ENCODE results near the gene STIP1.

DNA sequence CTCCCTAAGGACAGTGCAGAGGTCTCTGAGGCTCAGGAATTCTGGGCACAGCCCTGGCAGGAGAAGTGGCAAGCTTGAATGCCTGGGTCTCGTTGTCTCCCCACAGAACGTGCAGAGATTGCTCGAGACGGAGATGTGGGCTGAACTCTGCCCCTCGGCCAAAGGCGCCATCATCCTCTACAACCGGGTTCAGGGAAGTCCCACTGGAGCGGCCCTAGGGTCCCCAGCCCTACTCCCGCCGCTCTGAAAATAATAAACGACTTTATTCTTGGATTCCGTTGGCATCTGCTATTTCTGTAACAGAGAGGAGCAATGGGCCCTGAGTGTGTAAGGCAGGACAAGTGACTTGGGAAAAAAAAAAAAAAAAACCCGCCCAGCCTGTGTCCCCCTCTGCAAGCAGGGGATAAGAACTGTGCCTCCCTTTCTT lies 43.8 kb downstream of the STIP1 start:
- TF ChIP-seq, protein P1, sequence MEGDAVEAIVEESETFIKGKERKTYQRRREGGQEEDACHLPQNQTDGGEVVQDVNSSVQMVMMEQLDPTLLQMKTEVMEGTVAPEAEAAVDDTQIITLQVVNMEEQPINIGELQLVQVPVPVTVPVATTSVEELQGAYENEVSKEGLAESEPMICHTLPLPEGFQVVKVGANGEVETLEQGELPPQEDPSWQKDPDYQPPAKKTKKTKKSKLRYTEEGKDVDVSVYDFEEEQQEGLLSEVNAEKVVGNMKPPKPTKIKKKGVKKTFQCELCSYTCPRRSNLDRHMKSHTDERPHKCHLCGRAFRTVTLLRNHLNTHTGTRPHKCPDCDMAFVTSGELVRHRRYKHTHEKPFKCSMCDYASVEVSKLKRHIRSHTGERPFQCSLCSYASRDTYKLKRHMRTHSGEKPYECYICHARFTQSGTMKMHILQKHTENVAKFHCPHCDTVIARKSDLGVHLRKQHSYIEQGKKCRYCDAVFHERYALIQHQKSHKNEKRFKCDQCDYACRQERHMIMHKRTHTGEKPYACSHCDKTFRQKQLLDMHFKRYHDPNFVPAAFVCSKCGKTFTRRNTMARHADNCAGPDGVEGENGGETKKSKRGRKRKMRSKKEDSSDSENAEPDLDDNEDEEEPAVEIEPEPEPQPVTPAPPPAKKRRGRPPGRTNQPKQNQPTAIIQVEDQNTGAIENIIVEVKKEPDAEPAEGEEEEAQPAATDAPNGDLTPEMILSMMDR (IDR thresholded peaks at IDR 0.05), result no peak
- no peak for TF ChIP-seq POLR2A (IDR thresholded peaks at IDR 0.05)
